Keratinocyte (primary cell): ENCODE measurements around the gene NDUFAF8.

Experiments used
- EZH2 ChIP-seq: IDR thresholded peaks from one replicate; pipeline ENCODE4 v1.6.1; 2012; ENCODE audit warnings: inconsistent platforms, mild to moderate bottlenecking, low read length, moderate library complexity
- TF ChIP-seq, protein P1 (sequence below), 3 experiments: IDR thresholded peaks in 1 of 3; conservative IDR thresholded peaks in 1 of 3; optimal IDR thresholded peaks in 1 of 3; 2 replicates in 2 of 3; 3 replicates in 1 of 3; pipeline versions ENCODE3 to v1.5.1; 2011; ENCODE audit warnings: low read length in 3 of 3, mild to moderate bottlenecking in 3 of 3, moderate library complexity in 2 of 3, control low read depth in 1 of 3, inconsistent platforms in 1 of 3; ENCODE audit not compliant: insufficient read depth in 2 of 3; ENCODE audit errors: extremely low read depth in 1 of 3

DNA sequence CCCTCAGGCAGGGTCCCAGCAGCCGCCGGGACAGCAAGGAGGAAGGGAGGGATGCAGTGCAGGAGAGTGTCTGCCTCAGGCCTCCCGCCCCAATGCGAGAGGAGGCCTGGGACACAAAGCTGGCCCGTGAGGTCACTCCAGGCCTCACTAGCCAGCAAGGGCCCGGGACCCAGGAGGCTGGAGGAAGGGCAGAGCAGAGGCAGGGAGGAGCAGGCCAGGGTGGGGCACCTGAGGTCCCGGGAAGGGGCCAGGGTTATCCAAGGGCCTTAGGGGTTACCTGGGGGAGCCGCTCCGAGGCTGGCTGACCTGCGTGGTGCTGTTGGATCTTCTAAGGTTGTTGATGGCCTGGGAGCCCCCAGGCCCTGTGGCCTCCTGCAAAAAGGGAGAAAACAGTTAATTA lies 30.5 kb upstream of the NDUFAF8 start:
- TF ChIP-seq, protein P1, sequence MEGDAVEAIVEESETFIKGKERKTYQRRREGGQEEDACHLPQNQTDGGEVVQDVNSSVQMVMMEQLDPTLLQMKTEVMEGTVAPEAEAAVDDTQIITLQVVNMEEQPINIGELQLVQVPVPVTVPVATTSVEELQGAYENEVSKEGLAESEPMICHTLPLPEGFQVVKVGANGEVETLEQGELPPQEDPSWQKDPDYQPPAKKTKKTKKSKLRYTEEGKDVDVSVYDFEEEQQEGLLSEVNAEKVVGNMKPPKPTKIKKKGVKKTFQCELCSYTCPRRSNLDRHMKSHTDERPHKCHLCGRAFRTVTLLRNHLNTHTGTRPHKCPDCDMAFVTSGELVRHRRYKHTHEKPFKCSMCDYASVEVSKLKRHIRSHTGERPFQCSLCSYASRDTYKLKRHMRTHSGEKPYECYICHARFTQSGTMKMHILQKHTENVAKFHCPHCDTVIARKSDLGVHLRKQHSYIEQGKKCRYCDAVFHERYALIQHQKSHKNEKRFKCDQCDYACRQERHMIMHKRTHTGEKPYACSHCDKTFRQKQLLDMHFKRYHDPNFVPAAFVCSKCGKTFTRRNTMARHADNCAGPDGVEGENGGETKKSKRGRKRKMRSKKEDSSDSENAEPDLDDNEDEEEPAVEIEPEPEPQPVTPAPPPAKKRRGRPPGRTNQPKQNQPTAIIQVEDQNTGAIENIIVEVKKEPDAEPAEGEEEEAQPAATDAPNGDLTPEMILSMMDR (optimal IDR thresholded peaks at IDR 0.05 in 1 of 3, IDR thresholded peaks at IDR 0.05 in 1 of 3, conservative IDR thresholded peaks at IDR 0.05 in 1 of 3; ENCODE audit: extremely low read depth in 1 of 3, insufficient read depth in 2 of 3, low read length in 3 of 3), result no peak
- TF ChIP-seq EZH2, result no peak
